Measurements from ENCODE around the gene UTP3. TPM values are rescaled to one million over a fixed set of nuclear protein-coding genes. Genes with fewer than 3 reads are reported as not detected.
"Not testable (repeated sequence)": the region's sequence is repeated elsewhere in the genome, so short reads cannot be mapped to it uniquely, and the experiment has no call there.

The UTP3 gene
- total RNA-seq, 1 donor from 2014 or later: 17.1 TPM

DNA sequence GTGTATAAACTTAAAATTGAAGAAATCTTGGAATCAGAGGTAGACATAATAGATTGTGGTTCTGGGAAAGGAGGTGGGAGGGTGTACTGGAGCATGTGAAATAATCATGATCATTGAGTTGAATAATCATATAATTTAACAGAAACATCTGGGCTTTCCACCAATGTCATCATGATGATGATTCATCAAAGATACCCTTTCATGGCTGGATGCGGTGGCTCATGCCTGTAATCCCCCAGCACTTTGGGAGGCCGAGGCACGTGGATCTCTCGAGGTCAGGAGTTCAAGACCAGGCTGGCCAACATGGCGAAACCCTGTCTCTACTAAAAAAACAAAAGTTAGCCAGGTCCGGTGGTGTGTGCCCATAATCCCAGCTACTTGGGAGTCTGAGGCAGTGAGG is 26.8 kb downstream of the UTP3 start:
- DNase-seq (ENCODE audit: low spot score): no peak

DNA sequence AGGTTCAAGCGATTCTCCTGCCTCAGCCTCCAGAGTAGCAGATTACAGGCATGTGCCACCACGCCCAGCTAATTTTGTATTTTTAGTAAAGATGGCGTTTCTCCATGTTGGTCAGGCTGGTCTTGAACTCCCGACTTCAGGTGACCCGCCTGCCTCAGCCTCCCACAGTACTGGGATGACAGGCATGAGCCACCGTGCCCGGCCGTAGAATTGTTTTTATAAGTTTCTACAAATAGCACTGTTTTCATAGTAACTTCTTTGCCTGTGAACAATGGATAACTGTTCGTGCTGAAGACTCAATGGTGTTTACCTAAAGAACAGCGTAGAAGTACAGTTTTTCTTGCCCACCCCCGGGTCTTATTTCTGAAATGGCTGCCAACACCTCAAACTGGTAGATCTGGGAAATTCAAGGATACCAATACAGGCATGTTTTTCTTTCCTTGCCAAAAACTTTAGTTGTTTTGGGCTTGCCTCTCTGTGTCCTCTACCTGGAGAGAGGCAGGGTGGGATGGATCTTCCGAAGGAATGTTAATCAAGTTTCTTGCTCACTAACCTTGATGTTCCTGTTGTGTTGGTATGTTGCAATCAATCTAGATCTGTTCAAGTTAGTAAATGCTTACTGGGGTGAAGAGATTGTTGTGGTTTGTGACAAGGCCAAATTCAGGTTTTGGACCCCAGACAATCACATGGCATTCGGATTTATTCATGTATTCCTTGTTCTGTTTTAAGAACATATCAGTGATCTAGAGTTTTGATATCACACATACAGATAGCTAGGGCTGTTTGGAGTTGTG is 30.7 kb downstream of the UTP3 start:
- DNase-seq (ENCODE audit: low spot score): no peak

DNA sequence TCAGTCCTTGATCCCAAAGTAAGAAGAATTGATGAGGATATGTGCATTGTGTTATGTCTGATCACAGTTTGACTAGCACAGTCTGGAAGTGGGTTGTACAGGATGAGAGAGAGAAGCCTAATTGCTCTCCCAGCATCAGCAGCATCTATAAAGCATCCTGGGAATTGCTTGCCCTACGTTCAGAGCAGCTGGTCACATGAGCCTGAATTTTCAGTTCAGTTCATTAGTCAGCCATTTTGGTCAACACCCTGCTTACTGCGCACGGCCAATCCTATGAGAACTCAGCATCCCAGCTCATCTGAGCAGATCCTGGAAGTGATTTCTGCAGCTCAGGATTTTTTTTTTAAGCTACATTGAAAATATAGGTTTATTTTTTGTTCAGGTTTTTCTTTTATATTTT is 33.4 kb downstream of the UTP3 start, which contains the start of gene RUFY3:
Gene RUFY3, plus strand, starts transcription at position 218 of the 400 bp plus-strand sequence. CDS start 610 bp downstream, outside the sequence.
- DNase-seq (ENCODE audit: low spot score): peak; percentile 48

DNA sequence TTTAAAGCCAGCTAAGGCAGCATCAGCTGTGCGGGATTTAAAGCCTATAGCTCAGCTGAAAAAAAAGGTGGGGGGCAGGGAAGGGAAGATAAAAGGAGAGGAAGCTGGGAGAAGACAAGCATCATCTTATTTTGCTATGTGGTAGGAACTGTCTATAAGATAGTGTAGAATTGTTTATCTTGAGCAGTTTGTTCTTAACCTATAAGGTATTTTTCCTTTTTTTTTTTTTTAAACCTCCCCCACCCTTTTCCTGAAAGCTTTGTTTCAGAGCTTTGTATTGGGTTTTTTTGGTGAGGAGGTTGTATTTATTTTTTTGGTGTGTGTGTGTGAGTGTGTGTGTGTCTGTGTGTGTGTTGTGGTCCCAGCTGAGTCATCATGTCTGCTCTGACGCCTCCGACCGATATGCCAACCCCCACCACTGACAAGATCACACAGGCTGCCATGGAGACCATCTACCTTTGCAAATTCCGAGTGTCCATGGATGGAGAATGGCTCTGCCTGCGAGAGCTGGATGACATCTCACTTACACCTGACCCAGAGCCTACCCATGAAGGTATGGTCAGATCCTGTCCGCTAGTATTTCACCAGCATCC is 34.0 kb downstream of the UTP3 start:
- no peak for DNase-seq (ENCODE audit: low spot score)

DNA sequence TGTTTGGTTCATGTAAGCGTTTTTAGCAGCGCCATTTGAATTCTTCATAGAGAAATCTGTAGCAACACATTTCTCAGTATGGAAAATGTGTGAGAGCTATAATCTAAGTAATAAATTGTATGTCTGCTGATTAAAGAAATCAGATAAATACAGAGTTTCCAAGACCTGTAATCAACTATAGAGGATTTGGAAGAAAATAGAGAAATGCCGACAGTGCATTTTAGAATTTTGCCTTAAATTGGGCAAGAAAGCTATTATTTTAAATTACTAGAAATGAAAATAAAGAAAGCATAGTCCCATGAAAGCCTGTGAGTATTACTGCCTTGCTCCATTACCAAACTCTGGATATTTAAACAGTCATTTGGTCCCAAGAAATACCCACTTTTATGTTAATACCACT is 36.1 kb downstream of the UTP3 start:
- no peak for DNase-seq (ENCODE audit: low spot score)

DNA sequence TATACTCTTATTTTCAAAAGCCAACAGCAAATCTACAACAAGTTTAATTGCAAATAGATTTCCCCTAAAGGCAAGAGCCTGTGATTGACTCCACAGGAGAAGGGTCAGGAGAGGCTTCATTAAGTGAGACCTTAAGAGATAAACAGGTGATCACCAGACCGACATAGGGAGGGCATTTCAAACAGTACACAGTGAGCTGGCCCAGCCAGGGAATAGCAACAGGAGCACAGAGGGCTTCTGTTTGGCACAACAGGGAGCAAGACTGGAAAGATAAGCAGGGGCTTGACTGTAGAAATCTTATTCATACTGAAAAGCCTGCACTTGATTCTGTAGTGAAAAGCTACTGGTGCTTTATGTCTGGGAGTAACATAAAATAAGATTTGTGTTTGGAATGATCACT is 37.3 kb downstream of the UTP3 start:
- no peak for DNase-seq (ENCODE audit: low spot score)

DNA sequence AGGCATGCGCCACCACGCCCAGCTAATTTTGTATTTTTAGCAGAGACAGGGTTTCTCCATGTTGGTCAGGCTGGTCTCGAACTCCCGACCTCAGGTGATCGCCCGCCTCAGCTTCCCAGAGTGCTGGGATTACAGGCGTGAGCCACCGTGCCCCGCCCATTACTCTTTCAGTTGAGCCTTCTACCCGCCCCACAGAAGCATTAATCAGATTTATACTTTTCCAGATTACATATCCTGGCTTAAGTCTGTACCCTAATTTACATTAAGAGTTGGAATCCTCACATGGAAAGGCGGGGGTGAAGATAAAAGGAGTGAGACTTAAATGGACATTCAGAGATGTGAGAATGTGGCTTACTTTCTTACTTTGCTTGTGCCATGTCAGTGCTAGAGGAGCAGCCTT is 38.2 kb downstream of the UTP3 start:
- not testable (repeated sequence) for DNase-seq (ENCODE audit: low spot score)

DNA sequence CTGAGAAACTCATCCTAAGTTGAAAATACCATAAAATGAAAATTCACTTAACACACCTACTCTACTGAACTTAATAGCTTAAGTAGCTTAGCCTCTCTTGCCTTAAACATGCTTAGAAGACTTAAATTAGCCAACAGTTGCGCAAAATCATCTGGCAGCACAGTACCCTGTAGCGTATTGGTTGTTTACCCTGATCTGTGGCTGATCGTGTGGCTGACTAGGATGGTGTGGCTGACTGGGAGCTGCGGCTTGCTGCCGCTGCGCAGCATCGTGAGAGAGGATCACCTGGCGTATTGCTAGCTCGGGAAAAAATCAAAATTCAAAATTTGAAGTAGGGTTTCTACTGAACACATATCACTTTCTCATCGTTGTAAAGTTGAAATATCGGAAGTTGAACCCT is 39.8 kb downstream of the UTP3 start:
- DNase-seq (ENCODE audit: low spot score): no peak

DNA sequence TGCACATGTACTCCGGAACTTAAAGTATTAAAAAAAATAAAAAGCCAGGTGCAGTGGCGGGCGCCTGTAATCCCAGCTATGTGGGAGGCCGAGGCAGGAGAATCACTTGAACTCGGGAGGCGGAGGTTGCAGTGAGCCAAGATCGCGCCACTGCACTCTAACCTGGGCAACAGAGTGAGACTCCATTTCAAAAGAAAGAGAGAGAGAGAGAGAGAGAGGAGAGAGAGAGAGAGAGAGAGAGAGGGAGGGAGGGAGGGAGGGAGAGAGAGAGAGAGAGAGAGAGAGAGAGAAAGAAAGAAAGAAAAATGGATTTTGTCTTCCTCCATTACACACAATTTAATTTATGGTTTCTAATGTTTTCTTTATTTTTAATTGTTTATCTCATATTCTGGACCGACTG is 44.5 kb downstream of the UTP3 start:
- DNase-seq (ENCODE audit: low spot score): not testable (repeated sequence)

DNA sequence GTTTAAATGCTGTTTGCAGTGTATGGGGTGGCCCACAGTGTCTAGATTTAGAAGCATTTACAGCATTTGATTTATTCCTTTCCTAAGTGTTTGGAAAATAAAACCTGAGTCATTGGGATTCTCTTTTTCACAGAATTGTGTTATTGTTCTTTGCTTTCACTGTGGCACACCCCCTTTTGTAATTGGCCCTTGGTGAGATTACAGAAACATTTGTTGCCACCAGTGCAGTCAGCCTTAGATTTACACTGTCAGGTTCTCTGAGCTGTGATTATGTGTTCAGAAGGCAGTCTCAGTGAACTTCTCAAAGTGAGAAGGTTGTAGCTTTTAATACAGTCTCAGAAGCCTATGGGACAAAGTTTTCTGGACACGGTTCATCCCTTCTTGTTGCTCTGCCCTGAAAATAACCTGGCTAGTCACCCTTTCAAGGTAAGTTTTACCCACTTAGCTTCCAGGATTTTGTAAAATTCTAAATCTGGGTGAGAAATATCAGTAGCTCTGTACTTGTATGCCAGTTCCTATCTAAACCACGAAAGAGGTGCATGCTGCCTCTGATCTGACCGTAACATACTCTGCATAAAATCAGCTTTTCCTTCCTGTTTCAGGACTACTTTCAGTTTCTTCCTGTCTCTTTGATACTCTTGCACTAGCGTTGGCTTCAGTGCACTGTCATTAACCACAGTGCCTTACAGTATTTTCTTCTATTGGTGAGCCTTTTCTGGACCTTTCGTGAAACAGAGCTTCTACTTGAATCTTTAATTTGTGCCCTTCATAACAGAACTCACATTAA is 46.0 kb downstream of the UTP3 start:
- DNase-seq (ENCODE audit: low spot score): peak; percentile 24

DNA sequence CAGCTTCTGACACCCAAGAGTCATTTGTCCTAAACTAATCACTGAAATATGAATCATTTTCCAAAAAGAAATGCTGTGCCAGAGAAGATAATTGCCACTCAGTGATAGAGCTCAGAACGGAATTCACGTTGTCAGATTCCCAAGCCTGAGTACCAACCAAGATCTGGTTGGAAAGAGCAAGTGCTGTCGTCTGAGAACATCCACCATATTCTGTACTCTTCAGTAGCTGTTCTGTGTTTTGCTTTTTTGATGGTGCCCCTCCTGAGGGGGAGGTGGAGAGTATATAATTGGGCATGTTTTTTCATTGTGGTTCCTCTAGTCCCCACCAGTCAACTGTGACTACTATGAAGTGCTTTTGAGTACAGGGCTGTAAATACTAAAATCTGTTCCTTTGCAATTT is 46.6 kb downstream of the UTP3 start:
- no peak for DNase-seq (ENCODE audit: low spot score)

DNA sequence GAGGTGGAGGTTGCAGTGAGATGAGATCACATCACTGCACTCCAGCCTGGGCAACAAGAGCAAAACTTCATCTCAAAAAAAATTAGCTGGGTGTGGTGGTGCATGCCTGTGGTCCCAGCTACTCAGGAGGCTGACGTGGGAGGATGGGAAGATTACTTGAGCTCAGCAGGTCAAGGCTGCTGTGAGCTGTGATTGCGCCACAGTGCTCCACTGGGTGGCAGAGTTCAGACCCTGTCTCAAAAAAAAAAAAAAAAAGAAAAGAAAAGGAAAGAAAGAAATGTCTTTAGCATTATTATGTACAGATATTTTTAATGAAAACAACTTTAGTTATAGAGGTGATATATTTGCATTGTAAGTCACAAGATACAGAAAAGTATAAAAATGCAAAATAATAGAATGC is 47.6 kb downstream of the UTP3 start:
- DNase-seq (ENCODE audit: low spot score): not testable (repeated sequence)

DNA sequence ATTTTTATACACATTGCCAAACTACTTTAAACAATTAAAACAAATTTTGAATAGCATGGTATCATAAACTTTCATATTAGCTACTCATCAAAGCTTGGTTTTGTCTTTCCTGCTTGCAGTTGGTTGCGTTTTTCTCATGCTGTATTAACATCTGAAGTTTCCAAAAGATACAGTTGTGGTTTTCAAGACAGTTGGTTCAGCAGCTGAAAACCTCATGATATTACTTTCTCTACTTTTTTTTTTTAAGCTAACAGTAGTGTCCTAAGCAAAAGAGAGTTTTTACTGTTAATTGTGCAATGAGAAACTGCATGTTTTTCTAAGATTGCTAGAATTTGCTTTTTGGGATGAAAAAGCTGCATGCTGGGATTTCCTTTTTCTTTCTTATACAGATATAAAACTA is 48.7 kb downstream of the UTP3 start:
- DNase-seq (ENCODE audit: low spot score): no peak

DNA sequence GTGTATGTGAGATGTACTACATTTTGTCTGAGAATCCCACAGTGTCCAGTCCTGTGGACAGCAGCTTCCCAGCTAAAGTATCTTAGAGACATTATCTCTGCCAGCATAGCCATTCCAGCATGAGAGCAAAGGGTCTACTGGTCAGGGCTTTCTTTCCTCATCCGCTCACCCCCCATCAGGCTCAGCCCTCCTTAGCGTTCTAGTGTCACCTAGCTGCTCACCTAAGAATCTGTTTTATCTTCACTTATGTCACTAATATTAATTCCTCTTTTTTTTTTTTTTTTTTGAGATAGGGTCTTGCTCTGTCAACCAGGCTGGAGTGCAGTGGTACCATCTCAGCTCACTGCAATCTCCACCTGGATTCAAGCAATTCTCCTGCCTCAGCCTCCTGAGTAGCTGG is 49.1 kb downstream of the UTP3 start:
- DNase-seq (ENCODE audit: low spot score): no peak

DNA sequence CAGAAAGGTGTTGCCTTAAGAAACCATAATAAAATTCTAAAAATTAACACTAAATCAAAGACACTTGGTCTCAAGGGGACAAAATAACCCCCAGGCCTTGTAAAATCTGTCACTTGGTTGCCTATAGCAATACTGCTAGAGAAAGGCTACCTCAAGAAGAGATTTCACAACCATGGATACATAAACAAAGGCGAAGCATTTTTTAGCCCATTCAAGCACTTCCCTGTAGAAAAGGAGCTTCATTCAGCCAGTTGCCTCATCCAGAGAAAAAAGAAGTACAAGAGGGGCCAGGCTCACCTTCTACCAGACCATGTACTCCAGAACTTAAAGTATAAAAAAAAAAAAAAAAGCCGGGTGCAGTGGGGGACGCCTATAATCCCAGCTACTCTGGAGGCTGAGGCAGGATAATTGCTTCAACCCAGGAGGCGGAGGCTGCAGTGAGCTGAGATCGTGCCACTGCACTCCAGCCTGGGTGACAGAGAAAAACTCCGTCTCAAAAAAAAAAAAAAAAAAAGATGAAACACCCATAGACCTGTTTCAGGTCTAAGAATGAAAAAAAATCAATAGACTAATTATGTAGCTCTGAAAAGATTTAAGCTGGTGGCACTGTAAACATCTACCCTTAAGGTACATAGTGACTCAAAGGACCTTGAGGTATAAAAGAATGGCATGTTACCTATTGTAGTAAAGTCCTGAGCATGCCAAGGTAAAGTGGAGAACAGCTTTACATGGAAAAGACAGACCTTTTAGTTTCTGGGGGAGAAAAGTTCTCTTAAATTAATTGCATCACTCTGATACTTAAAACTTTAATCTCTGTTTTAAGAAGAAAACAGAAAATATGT is 51.4 kb downstream of the UTP3 start:
- no peak for DNase-seq (ENCODE audit: low spot score)

Other genes with a start within 250 kb of the UTP3 start
- not detected for gene MUC7, start 216.3 kb upstream of the UTP3 start, total RNA-seq
- gene AMTN, start 170.0 kb upstream of the UTP3 start, total RNA-seq: not detected
- gene AMBN, start 96.3 kb upstream of the UTP3 start, total RNA-seq: not detected
- gene ENAM, start 59.8 kb upstream of the UTP3 start, total RNA-seq: 9.6 TPM
- 12.3 TPM for gene JCHAIN, start 22.0 kb upstream of the UTP3 start, total RNA-seq
- 46.6 TPM for gene RUFY3, start 33.4 kb downstream of the UTP3 start, total RNA-seq
- 61.1 TPM for gene GRSF1, start 151.4 kb downstream of the UTP3 start, total RNA-seq
- gene MOB1B, start 213.8 kb downstream of the UTP3 start, total RNA-seq: 18.6 TPM

Measured in mucosa of gallbladder (tissue), 1 donor.